ENCODE data around the gene MERTK. TPM values are rescaled to one million over a fixed set of nuclear protein-coding genes. Genes with fewer than 3 reads are reported as not detected.

MERTK gene
- total and polyA plus RNA-seq, 2 of the 8 experiments (the other 6 are each of a cell fraction or from before 2014, with no cell fraction given), result 6.5 to 7.0 TPM

- ChIA-PET CTCF (ENCODE audit: partially characterized antibody) (no interaction called here), POLR2A (ENCODE audit: partially characterized antibody) (no interaction called here)
- Histone ChIP-seq H3K14ac (ENCODE audit: insufficient read length) (no peak overlapping the region), H3K79me1 (ENCODE audit: low read depth, low read length) (no peaks in the 10 kb centered on the region), H4K91ac (replicated peaks; ENCODE audit: insufficient read length, low read length) (no peak overlapping the region), H4K20me1 (replicated peaks in 1 of 2; ENCODE audit: control insufficient read depth in 1 of 2, insufficient read depth in 2 of 2, low read length in 2 of 2) (no peaks in the 10 kb centered on the region), H3K79me2 (ENCODE audit: control insufficient read depth in 1 of 2, insufficient read depth in 2 of 2, low read length in 2 of 2) (no peaks in the 10 kb centered on the region), H2BK15ac (ENCODE audit: low read length) (no peak overlapping the region), H3K4me1 (replicated peaks in 1 of 4; ENCODE audit: control insufficient read depth in 3 of 4, insufficient read depth in 4 of 4, low read length in 3 of 4) (no peaks in the 10 kb centered on the region), H2BK20ac (ENCODE audit: low read length) (no peak overlapping the region), H3K9ac (replicated peaks in 1 of 4; ENCODE audit: extremely low read depth in 1 of 4, low read depth in 3 of 4, low read length in 3 of 4) (no peak overlapping the region), H2BK5ac (ENCODE audit: low read depth, low read length) (no peak overlapping the region), H2AK5ac (ENCODE audit: low read depth, low read length) (no peak overlapping the region), H4K5ac (ENCODE audit: insufficient read length, low read depth, low read length) (no peak overlapping the region), H3K4me3 (ENCODE audit: extremely low read depth in 1 of 4, insufficient read depth in 2 of 4, low read depth in 3 of 4, low read length in 4 of 4) (no peak overlapping the region), H3K56ac (replicated peaks; ENCODE audit: insufficient read length, low read depth, low read length) (no peak overlapping the region), H4K8ac (ENCODE audit: extremely low read depth, insufficient read depth, low read length) (no peak overlapping the region), H3K27me3 (replicated peaks in 1 of 4; ENCODE audit: control insufficient read depth in 3 of 4, extremely low read depth in 1 of 4, insufficient read depth in 3 of 4, low read length in 3 of 4) (no peaks in the 10 kb centered on the region), H2AFZ (ENCODE audit: low read length) (no peak overlapping the region), H3K27ac (ENCODE audit: low read depth, low read length) (no peak overlapping the region), H2BK12ac (ENCODE audit: low read depth, low read length) (no peak overlapping the region), H3K23me2 (ENCODE audit: low read depth, low read length) (no peaks in the 10 kb centered on the region), H3K4me2 (ENCODE audit: insufficient read depth in 1 of 2, low read depth in 2 of 2, low read length in 2 of 2) (no peak overlapping the region), H3K18ac (ENCODE audit: extremely low read depth, low read length) (no peak overlapping the region), H3K4ac (replicated peaks; ENCODE audit: insufficient read length, low read depth, low read length) (no peak overlapping the region), H2BK120ac (replicated peaks; ENCODE audit: low read depth, low read length) (no peak overlapping the region), H3K9me3 (ENCODE audit: insufficient read depth in 2 of 2, low read depth in 1 of 2, low read length in 1 of 2) (no peaks in the 10 kb centered on the region), H3K36me3 (ENCODE audit: control insufficient read depth in 2 of 4, insufficient read depth in 4 of 4, low read length in 3 of 4) (no peaks in the 10 kb centered on the region), H3K23ac (ENCODE audit: insufficient read length) (no peak overlapping the region)
- DNase-seq (ENCODE audit: low read depth in 1 of 2, low spot score in 2 of 2), result no peak
- FAIRE-seq, result no peak
- WGBS, 2 experiments (ENCODE audit: extremely low coverage in 1 of 2, insufficient coverage in 1 of 2, insufficient read length in 1 of 2, insufficient replicate concordance in 2 of 2, low coverage in 1 of 2, low lambda C conversion rate in 2 of 2, missing lambda C conversion rate in 1 of 2), result 91% methylated on average over 1 of the region's 1 CpG; no CpG with 5 or more reads in 1 of the 2 experiments
- no peak for TF ChIP-seq POU5F1 (IDR thresholded peaks at IDR 0.05; ENCODE audit: low read depth, low read length)
These were observed 78.8 kb downstream of the MERTK start for GRCh38 chr2:111977240-111977639.

Data from H1 (cell line).